ENCODE results near the gene NFKB1.

GRCh38 chr4:102596532-102596931 lies 95.4 kb downstream of the NFKB1 start:
- TF ChIP-seq CBX2 (IDR thresholded peaks at IDR 0.05; ENCODE audit: borderline replicate concordance, low read depth) (no peak), RFX5 (IDR thresholded peaks at IDR 0.05) (no peak), USF2 (IDR thresholded peaks at IDR 0.05) (no peak), REST (IDR thresholded peaks at IDR 0.05) (no peak), MAX (IDR thresholded peaks at IDR 0.05) (no peak), POLR2A (IDR thresholded peaks at IDR 0.05; ENCODE audit: low read length) (no peak), TFCP2L1 (CRISPR knock-in tag; IDR thresholded peaks at IDR 0.05) (no peak), SREBF2 (IDR thresholded peaks at IDR 0.05) (no peak), GATA3 (IDR thresholded peaks at IDR 0.05; ENCODE audit: borderline replicate concordance) (no peak), RAD21 (conservative IDR thresholded peaks at IDR 0.05 in 1 of 2, IDR thresholded peaks at IDR 0.05 in 1 of 2) (no peak), KDM1A (IDR thresholded peaks at IDR 0.05; ENCODE audit: low read depth) (no peak), JUN (IDR thresholded peaks at IDR 0.05) (no peak)
- TF ChIP-seq, protein P1, sequence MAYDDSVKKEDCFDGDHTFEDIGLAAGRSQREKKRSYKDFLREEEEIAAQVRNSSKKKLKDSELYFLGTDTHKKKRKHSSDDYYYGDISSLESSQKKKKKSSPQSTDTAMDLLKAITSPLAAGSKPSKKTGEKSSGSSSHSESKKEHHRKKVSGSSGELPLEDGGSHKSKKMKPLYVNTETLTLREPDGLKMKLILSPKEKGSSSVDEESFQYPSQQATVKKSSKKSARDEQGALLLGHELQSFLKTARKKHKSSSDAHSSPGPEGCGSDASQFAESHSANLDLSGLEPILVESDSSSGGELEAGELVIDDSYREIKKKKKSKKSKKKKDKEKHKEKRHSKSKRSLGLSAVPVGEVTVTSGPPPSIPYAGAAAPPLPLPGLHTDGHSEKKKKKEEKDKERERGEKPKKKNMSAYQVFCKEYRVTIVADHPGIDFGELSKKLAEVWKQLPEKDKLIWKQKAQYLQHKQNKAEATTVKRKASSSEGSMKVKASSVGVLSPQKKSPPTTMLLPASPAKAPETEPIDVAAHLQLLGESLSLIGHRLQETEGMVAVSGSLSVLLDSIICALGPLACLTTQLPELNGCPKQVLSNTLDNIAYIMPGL (CRISPR knock-in tag; IDR thresholded peaks at IDR 0.05; ENCODE audit: borderline replicate concordance) = no peak
- TF ChIP-seq, protein P2, sequence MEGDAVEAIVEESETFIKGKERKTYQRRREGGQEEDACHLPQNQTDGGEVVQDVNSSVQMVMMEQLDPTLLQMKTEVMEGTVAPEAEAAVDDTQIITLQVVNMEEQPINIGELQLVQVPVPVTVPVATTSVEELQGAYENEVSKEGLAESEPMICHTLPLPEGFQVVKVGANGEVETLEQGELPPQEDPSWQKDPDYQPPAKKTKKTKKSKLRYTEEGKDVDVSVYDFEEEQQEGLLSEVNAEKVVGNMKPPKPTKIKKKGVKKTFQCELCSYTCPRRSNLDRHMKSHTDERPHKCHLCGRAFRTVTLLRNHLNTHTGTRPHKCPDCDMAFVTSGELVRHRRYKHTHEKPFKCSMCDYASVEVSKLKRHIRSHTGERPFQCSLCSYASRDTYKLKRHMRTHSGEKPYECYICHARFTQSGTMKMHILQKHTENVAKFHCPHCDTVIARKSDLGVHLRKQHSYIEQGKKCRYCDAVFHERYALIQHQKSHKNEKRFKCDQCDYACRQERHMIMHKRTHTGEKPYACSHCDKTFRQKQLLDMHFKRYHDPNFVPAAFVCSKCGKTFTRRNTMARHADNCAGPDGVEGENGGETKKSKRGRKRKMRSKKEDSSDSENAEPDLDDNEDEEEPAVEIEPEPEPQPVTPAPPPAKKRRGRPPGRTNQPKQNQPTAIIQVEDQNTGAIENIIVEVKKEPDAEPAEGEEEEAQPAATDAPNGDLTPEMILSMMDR (IDR thresholded peaks at IDR 0.05) = no peak

Data from A549 (cell line).